B cell (primary cell): ENCODE data around the gene CERT1.

Source experiments
- EZH2 ChIP-seq: IDR thresholded peaks from 2 replicates; pipeline ENCODE4 v1.6.1; 2012; ENCODE audit warnings: borderline replicate concordance, low read depth, mild to moderate bottlenecking, moderate library complexity, low read length; ENCODE audit not compliant: insufficient read depth, poor library complexity, severe bottlenecking
- TF ChIP-seq, protein P1 (sequence below): fragments of 200-600 bp; IDR thresholded peaks from one replicate; pipeline ENCODE4 v1.8.0; 2022; ENCODE audit warnings: antibody characterized with exemption, mild to moderate bottlenecking

DNA sequence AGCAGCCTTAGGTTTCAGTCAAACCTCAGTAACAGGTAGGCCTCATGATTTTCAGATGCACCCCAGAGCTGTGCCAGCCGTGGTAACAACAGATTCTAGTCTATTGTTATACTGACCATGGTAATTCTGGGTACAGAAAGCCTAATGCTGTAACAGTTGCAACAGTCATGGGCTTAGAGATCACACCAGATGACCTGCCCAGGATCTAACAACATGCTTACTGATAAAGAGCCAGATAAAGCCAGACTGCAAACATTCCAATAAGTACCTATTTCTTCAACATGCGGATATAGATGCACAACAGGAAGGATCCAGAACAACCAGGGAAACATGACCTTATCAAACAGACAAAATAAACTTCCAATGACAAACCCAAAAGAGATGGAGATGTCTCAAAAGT, 42.8 kb downstream of the CERT1 start:
- TF ChIP-seq EZH2 = no peak
- TF ChIP-seq, protein P1, sequence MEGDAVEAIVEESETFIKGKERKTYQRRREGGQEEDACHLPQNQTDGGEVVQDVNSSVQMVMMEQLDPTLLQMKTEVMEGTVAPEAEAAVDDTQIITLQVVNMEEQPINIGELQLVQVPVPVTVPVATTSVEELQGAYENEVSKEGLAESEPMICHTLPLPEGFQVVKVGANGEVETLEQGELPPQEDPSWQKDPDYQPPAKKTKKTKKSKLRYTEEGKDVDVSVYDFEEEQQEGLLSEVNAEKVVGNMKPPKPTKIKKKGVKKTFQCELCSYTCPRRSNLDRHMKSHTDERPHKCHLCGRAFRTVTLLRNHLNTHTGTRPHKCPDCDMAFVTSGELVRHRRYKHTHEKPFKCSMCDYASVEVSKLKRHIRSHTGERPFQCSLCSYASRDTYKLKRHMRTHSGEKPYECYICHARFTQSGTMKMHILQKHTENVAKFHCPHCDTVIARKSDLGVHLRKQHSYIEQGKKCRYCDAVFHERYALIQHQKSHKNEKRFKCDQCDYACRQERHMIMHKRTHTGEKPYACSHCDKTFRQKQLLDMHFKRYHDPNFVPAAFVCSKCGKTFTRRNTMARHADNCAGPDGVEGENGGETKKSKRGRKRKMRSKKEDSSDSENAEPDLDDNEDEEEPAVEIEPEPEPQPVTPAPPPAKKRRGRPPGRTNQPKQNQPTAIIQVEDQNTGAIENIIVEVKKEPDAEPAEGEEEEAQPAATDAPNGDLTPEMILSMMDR = no peak
